Esophagus muscularis mucosa (tissue), 4 donors: ENCODE data around the gene KIF2C. TPM values are rescaled to one million over a fixed set of nuclear protein-coding genes. Genes with fewer than 3 reads are reported as not detected.
"Not testable (repeated sequence)": the region's sequence is repeated elsewhere in the genome, so short reads cannot be mapped to it uniquely, and the experiment has no call there.

Experiments
- DNase-seq: peaks from one replicate; pipeline ENCODE4 v3.0.0-alpha.2; 2017; ENCODE audit errors: extremely low spot score
- H3K27ac ChIP-seq, 4 donors: fragments of 200-600 bp; sonication (generic); replicated peaks in 1 of 4; 1 replicate in 3 of 4; 2 replicates in 1 of 4; pipeline ENCODE4 v1.5.1; 2016 to 2019; ENCODE audit warnings: mild to moderate bottlenecking in 1 of 4
- H3K27me3 ChIP-seq, 4 donors: fragments of 200-600 bp; sonication (generic); one replicate each; pipeline versions ENCODE4 v1.5.1 to v1.6.0; 2016 to 2019
- H3K36me3 ChIP-seq, 4 donors: fragments of 200-600 bp; sonication (generic); one replicate each; pipeline ENCODE4 v1.5.1; 2016 to 2019
- H3K4me1 ChIP-seq, 4 donors: fragments of 200-600 bp; sonication (generic); one replicate each; pipeline ENCODE4 v1.5.1; 2016 to 2019
- H3K4me3 ChIP-seq, 4 donors: fragments of 200-600 bp; sonication (generic); 1 replicate in 2 of 4; 2 replicates in 2 of 4; pipeline ENCODE4 v1.5.1; 2016 to 2019; ENCODE audit warnings: mild to moderate bottlenecking in 4 of 4, moderate library complexity in 1 of 4
- H3K9me3 ChIP-seq, 4 donors: fragments of 200-600 bp; sonication (generic); 1 replicate in 3 of 4; 2 replicates in 1 of 4; pipeline ENCODE4 v1.5.1; 2016 to 2019
- CTCF ChIP-seq, 3 experiments: fragments of 200-600 bp in 2 of 3; fragments of 450-650 bp in 1 of 3; sonication (generic) in 2 of 3; IDR thresholded peaks; one replicate each; pipeline ENCODE4 v1.5.1; 2017 to 2019; ENCODE audit warnings: antibody characterized with exemption in 3 of 3, mild to moderate bottlenecking in 2 of 3, moderate library complexity in 1 of 3
- EP300 ChIP-seq: sonication (generic); formaldehyde crosslinking; IDR thresholded peaks from one replicate; pipeline ENCODE4 v1.6.1; 2017; ENCODE audit warnings: antibody characterized with exemption
- POLR2A ChIP-seq: fragments of 450-650 bp; IDR thresholded peaks from one replicate; pipeline ENCODE4 v1.6.1; 2017; ENCODE audit warnings: antibody characterized with exemption, moderate library complexity, mild to moderate bottlenecking, low read depth
- POLR2AphosphoS5 ChIP-seq, 2 donors: sonication (generic); formaldehyde crosslinking; IDR thresholded peaks; one replicate each; pipeline ENCODE4 v1.6.1; 2017; ENCODE audit warnings: antibody characterized with exemption in 2 of 2
- WGBS: methylation state at CpG from one replicate; pipeline ENCODE4 v1.1.5; 2018; 5-methylcytosine and 5-hydroxymethylcytosine counted together
- intact Hi-C: fragments of 100-400 bp; cut with DNase I; formaldehyde crosslinking; loops from one replicate; pipeline ENCODE4 v1.15.1; 2023
- total RNA-seq, 4 donors: library from RNA; depleted of rRNA; stranded (reverse); fragments of >200 nt; gene quantifications; one replicate each; pipeline versions ENCODE4 v1.1.0 to v1.2.1, GENCODE V29; 2016

The KIF2C gene
- total RNA-seq, 4 donors from 2014 or later = 0.17 to 1.2 (median 0.96) TPM

- no peaks in the 10 kb centered on the region for H3K4me1 ChIP-seq
- no peak for DNase-seq
- H3K27me3 ChIP-seq = no peaks in the 10 kb centered on the region
- intact Hi-C loops = no loop called here
- H3K27ac ChIP-seq = no peak overlapping the region
- WGBS = 93% methylated on average over 3 of the region's 3 CpGs
- peaks cover 0 to 21% (median 0%) of the 10 kb centered on the region in 4 donors for H3K36me3 ChIP-seq
- H3K9me3 ChIP-seq = no peaks in the 10 kb centered on the region
- TF ChIP-seq CTCF (IDR thresholded peaks at IDR 0.05) (no peak), EP300 (no peak), POLR2A (no peak)
- no peak overlapping the region for H3K4me3 ChIP-seq
Measured at GRCh38 chr1:44760876-44761275, 21.2 kb downstream of the KIF2C start.

DNA sequence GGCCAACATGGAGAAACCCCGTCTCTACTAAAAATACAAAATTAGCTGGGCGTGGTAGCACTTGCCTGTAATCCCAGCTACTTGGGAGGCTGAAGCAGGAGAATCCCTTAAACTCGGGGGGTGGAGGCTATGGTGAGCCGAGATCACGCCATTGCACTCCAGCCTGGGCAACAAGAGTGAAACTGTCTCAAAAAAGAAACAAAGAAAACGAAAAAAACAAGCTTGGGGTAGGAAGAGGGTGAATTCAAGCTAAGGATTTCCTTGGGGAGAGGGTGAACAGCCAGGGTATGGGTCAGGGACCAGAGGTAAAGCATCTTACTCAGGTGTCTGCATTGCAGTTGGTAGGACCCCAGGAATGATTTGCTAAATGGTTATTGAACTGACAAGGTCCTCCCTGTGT is 26.8 kb downstream of the KIF2C start:
- H3K27me3 ChIP-seq, H3K4me3 ChIP-seq, H3K4me1 ChIP-seq, H3K36me3 ChIP-seq, H3K9me3 ChIP-seq, intact Hi-C loops, DNase-seq, H3K27ac ChIP-seq: not testable (repeated sequence)
- 93% methylated on average over 6 of the region's 6 CpGs for WGBS

GRCh38 chr1:44775078-44775929 is 35.7 kb downstream of the KIF2C start, which contains the start of gene RPS8:
Gene RPS8 (plus strand): TSS chr1:44775540. CDS start chr1:44775597, 57 bp downstream.
- no peaks in the 10 kb centered on the region for H3K9me3 ChIP-seq
- intact Hi-C loops = loop anchor here (5.0 kb wide), 1 partner anchor 43 kb away; the partner anchor contains the start of gene RNU5D-1
- peak; percentile 98 for DNase-seq
- H3K36me3 ChIP-seq = peaks cover 21 to 42% (median 37%) of the 10 kb centered on the region in 4 donors
- TF ChIP-seq EP300 (no peak), POLR2A (peak; percentile 97), POLR2AphosphoS5 (IDR thresholded peaks at IDR 0.05) (peak; percentile 99 to 100), CTCF (IDR thresholded peaks at IDR 0.05) (no peak)
- under 1% methylated on average over 42 of the region's 65 CpGs for WGBS
- H3K27me3 ChIP-seq = no peaks in the 10 kb centered on the region
- peak within 1 kb of the TSS; percentile 91 to 97 (median 96) for H3K27ac ChIP-seq
- H3K4me3 ChIP-seq = peak within 1 kb of the TSS; percentile 62 to 83 (median 79)
- H3K4me1 ChIP-seq = peaks cover 20 to 38% (median 33%) of the 10 kb centered on the region in 4 donors

DNA sequence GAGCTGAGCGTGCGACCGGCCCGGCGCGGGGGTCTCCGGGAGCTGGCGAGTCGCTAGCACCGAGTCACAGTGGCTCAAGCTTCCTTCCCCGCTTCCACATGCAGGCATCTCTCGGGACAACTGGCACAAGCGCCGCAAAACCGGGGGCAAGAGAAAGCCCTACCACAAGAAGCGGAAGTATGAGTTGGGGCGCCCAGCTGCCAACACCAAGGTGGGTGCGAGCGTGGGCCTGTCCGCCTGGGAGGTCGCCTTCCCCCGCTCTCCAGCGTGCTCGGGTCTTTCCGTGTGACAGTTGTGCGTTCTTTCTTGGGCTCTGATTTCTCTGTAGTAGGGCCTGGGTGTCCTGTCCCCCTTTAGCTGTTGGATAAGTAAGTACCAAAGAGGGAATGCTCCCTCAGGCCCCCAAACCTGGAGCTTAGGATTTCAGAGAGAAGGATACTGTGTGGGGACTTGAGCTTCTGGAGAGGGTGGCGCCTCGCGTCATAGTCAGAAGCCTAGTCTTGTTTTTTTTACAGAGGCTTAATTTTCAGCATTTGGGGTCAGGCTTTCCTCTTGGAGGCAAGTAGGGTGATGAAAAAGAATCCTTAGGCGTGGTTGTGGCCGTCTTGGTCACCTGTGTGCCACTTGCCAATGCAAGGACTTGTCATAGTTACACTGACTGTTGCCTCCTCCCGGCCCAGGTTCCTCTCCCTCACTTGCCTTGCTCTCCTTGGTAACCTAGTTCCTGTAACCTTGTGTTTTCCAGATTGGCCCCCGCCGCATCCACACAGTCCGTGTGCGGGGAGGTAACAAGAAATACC is 36.5 kb downstream of the KIF2C start:
- Histone ChIP-seq H3K4me1 (peaks cover 20 to 38% (median 33%) of the 10 kb centered on the region in 4 donors), H3K27ac (peak overlapping the region; percentile 91 to 97 (median 96)), H3K4me3 (peak overlapping the region; percentile 62 to 83 (median 79)), H3K27me3 (no peaks in the 10 kb centered on the region), H3K9me3 (no peaks in the 10 kb centered on the region), H3K36me3 (peaks cover 28 to 50% (median 45%) of the 10 kb centered on the region in 4 donors)
- 14% methylated on average over 26 of the region's 36 CpGs for WGBS
- TF ChIP-seq CTCF (IDR thresholded peaks at IDR 0.05) (no peak), EP300 (no peak), POLR2A (no peak), POLR2AphosphoS5 (IDR thresholded peaks at IDR 0.05) (no peak)
- no peak for DNase-seq
- intact Hi-C loops = loop anchor here (5.0 kb wide), 1 partner anchor 44 kb away; the partner anchor contains the start of gene RNU5D-1

GRCh38 chr1:44776730-44777068 is 37.1 kb downstream of the KIF2C start:
- H3K4me3 ChIP-seq = peak overlapping the region; percentile 62 to 83 (median 79)
- peaks cover 31 to 55% (median 49%) of the 10 kb centered on the region in 4 donors for H3K36me3 ChIP-seq
- H3K27ac ChIP-seq = peak overlapping the region; percentile 91 to 97 (median 96)
- H3K4me1 ChIP-seq = peaks cover 20 to 38% (median 33%) of the 10 kb centered on the region in 4 donors
- no peak for DNase-seq
- intact Hi-C loops = loop anchor here (5.0 kb wide), 1 partner anchor 44 kb away; the partner anchor contains the start of gene RNU5D-1
- TF ChIP-seq CTCF (IDR thresholded peaks at IDR 0.05) (no peak), POLR2A (no peak), EP300 (no peak), POLR2AphosphoS5 (IDR thresholded peaks at IDR 0.05) (no peak)
- H3K27me3 ChIP-seq = no peaks in the 10 kb centered on the region
- 55% methylated on average over 12 of the region's 12 CpGs for WGBS
- no peaks in the 10 kb centered on the region for H3K9me3 ChIP-seq
